Body of pancreas (tissue), 4 donors: ENCODE measurements around the gene HLF. TPM values are rescaled to one million over a fixed set of nuclear protein-coding genes. Genes with fewer than 3 reads are reported as not detected.

ENCODE experiments used
- ATAC-seq: fragments of 150-250 bp; one replicate; pipeline ENCODE4 v1.9.1; 2016
- DNase-seq, 4 donors: peaks; one replicate each; pipeline ENCODE4 v3.0.0-alpha.2; 2019
- H3K27ac ChIP-seq, 4 donors: fragments of 200-600 bp; sonication (generic); 1 replicate in 3 of 4; 2 replicates in 1 of 4; pipeline versions ENCODE4 v1.5.1 to v1.6.1; 2016 to 2019; ENCODE audit warnings: mild to moderate bottlenecking in 1 of 4, mixed read lengths in 1 of 4, moderate library complexity in 1 of 4
- H3K27me3 ChIP-seq, 2 donors: fragments of 200-600 bp; sonication (generic); one replicate each; pipeline ENCODE4 v1.6.0; 2016; ENCODE audit warnings: mild to moderate bottlenecking in 1 of 2
- H3K36me3 ChIP-seq, 2 donors: fragments of 200-600 bp; sonication (generic); replicated peaks in 1 of 2; 2 replicates each; pipeline ENCODE4 v1.5.1; 2016; ENCODE audit warnings: low read depth in 2 of 2; ENCODE audit not compliant: insufficient read depth in 1 of 2
- H3K4me1 ChIP-seq: fragments of 200-600 bp; sonication (generic); one replicate; pipeline ENCODE4 v1.6.0; 2016
- H3K4me3 ChIP-seq, 2 donors: fragments of 200-600 bp; sonication (generic); 1 replicate in 1 of 2; 2 replicates in 1 of 2; pipeline ENCODE4 v1.5.1; 2016 to 2019
- H3K9me3 ChIP-seq, 3 donors: fragments of 200-600 bp; sonication (generic); 1 replicate in 2 of 3; 2 replicates in 1 of 3; pipeline ENCODE4 v1.5.1; 2016
- POLR2A ChIP-seq, 3 donors: fragments of 450-650 bp; IDR thresholded peaks; one replicate each; pipeline ENCODE4 v1.6.1; 2016; ENCODE audit warnings: antibody characterized with exemption in 3 of 3, mild to moderate bottlenecking in 2 of 3
- WGBS, 2 donors: methylation state at CpG; one replicate each; pipeline ENCODE4 v1.1.5; 2017; 5-methylcytosine and 5-hydroxymethylcytosine counted together
- intact Hi-C: fragments of 100-400 bp; cut with DNase I; formaldehyde crosslinking; loops from one replicate; pipeline ENCODE4 v1.15.1; 2023
- total RNA-seq, 2 donors: library from RNA; depleted of rRNA; stranded (reverse); fragments of >200 nt; gene quantifications; one replicate each; pipeline ENCODE4 v1.1.0, GENCODE V29; 2016
- TF ChIP-seq, protein P1 (sequence below), 7 experiments: fragments of 450-650 bp in 4 of 7; fragments of 200-600 bp in 3 of 7; sonication (generic) in 3 of 7; IDR thresholded peaks; one replicate each; pipeline ENCODE4 v1.5.1; 2016 to 2019; ENCODE audit warnings: antibody characterized with exemption in 7 of 7

The HLF gene
- total RNA-seq, 2 donors from 2014 or later, result 4.2 to 4.9 TPM

DNA sequence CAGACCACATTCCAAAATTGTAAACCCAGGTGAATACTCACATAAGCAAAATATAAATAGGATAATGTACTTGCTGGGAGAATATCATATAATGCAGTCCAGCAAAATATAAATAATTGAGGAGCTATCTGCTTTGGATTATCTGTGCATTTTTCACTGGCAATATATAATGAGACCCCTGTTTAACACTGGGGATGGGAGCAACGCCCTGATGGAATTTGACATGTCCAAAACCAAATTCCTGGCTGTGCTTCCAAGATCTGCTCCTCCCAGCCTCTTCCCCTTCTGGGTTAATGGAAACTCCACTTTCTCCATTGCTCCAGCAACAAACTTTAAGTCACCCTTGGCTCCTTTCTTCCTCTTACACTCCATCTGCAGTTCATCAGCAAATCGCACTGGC lies 35.5 kb upstream of the HLF start:
- Histone ChIP-seq H3K4me1 (no peaks in the 10 kb centered on the region), H3K36me3 (no peaks in the 10 kb centered on the region), H3K27ac (no peak overlapping the region), H3K9me3 (no peaks in the 10 kb centered on the region), H3K4me3 (no peak overlapping the region), H3K27me3 (no peaks in the 10 kb centered on the region)
- intact Hi-C loops, result no loop called here
- whole genome bisulfite sequencing, 2 donors, result 72 to 78% methylated on average over 2 of the region's 2 CpGs
- DNase-seq, result no peak
- no peak for TF ChIP-seq POLR2A (IDR thresholded peaks at IDR 0.05)
- TF ChIP-seq, protein P1, sequence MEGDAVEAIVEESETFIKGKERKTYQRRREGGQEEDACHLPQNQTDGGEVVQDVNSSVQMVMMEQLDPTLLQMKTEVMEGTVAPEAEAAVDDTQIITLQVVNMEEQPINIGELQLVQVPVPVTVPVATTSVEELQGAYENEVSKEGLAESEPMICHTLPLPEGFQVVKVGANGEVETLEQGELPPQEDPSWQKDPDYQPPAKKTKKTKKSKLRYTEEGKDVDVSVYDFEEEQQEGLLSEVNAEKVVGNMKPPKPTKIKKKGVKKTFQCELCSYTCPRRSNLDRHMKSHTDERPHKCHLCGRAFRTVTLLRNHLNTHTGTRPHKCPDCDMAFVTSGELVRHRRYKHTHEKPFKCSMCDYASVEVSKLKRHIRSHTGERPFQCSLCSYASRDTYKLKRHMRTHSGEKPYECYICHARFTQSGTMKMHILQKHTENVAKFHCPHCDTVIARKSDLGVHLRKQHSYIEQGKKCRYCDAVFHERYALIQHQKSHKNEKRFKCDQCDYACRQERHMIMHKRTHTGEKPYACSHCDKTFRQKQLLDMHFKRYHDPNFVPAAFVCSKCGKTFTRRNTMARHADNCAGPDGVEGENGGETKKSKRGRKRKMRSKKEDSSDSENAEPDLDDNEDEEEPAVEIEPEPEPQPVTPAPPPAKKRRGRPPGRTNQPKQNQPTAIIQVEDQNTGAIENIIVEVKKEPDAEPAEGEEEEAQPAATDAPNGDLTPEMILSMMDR (IDR thresholded peaks at IDR 0.05), result no peak
- ATAC-seq, result no peak

DNA sequence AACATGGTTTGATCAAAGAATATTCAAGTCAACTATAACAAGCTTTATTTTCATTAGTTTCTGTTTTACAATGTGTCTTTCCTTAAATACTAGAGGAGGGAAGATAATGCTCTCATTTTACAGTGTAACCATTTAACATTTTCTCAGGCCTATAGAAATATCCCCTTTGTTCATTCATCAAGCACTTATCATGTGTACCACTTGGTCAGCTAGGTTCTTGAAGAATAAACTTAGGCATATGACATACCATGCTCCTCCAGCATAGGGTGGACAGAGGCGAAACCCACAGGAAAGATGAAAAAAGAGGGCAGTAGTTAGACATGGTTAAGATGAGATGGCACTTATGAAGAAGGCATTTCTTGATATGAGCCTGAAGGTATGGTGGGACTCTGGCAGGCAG lies 34.0 kb upstream of the HLF start:
- Histone ChIP-seq H3K4me3 (no peak overlapping the region), H3K36me3 (no peaks in the 10 kb centered on the region), H3K4me1 (no peaks in the 10 kb centered on the region), H3K27ac (no peak overlapping the region), H3K27me3 (no peaks in the 10 kb centered on the region), H3K9me3 (no peaks in the 10 kb centered on the region)
- intact Hi-C loops, result no loop called here
- DNase-seq, result no peak
- WGBS, 2 donors, result 75 to 89% methylated on average over 1 of the region's 1 CpG
- ATAC-seq, result no peak
- TF ChIP-seq, protein P1 (IDR thresholded peaks at IDR 0.05), result no peak
- TF ChIP-seq POLR2A (IDR thresholded peaks at IDR 0.05), result no peak

DNA sequence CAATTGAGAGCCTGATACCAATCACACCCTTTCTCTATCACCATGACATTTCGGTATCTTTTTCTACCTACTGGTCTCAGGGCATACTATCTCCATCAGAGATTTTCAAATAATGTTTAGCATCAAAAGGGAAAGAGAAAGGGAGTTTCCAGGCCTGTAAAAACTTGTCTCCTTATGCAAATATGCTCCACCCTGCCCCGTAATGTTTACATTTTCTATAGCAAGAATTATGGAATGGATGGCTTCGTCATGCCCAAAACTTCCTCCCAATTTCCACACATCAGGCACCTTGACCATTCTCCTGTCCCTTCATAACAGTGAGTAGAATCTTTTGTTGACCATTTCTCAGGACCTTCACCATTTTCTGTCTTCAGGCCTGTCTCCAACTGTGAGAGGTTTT lies 30.9 kb upstream of the HLF start:
- WGBS, 2 donors, result 78 to 88% methylated on average over 3 of the region's 3 CpGs
- Histone ChIP-seq H3K27ac (no peak overlapping the region), H3K9me3 (no peaks in the 10 kb centered on the region), H3K4me1 (peaks cover 10% of the 10 kb centered on the region), H3K36me3 (no peaks in the 10 kb centered on the region), H3K4me3 (no peak overlapping the region), H3K27me3 (no peaks in the 10 kb centered on the region)
- intact Hi-C loops, result no loop called here
- DNase-seq, result no peak
- ATAC-seq, result no peak
- no peak for TF ChIP-seq POLR2A (IDR thresholded peaks at IDR 0.05)
- TF ChIP-seq, protein P1 (IDR thresholded peaks at IDR 0.05), result no peak

DNA sequence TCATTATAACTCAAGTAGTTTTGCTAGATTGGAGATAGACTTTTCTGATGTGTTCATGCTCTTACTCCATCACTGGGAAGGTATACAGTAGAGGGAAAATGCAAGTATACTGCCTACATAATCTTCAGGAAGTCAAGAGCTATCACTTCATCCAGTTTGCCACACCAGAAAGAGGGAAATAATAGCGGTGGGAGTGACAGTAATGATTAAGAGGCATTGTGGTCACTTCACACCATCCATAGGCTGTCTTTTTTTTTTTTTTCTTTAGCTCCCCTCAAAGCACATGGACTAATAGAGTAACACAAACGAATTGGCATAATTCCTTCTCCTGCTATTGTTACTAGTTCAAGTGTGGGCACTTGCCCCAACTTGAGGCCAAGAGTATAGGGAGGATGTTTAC lies 28.4 kb upstream of the HLF start:
- H3K27me3 ChIP-seq, result no peaks in the 10 kb centered on the region
- no peak overlapping the region for H3K4me3 ChIP-seq
- no peak overlapping the region for H3K27ac ChIP-seq
- peaks cover 13% of the 10 kb centered on the region for H3K4me1 ChIP-seq
- 68 to 70% methylated on average over 2 of the region's 2 CpGs for WGBS, 2 donors
- H3K36me3 ChIP-seq, result no peaks in the 10 kb centered on the region
- intact Hi-C loops, result no loop called here
- DNase-seq (no peak), ATAC-seq (no peak)
- no peaks in the 10 kb centered on the region for H3K9me3 ChIP-seq
- TF ChIP-seq POLR2A (IDR thresholded peaks at IDR 0.05), result no peak
- TF ChIP-seq, protein P1 (IDR thresholded peaks at IDR 0.05), result no peak

DNA sequence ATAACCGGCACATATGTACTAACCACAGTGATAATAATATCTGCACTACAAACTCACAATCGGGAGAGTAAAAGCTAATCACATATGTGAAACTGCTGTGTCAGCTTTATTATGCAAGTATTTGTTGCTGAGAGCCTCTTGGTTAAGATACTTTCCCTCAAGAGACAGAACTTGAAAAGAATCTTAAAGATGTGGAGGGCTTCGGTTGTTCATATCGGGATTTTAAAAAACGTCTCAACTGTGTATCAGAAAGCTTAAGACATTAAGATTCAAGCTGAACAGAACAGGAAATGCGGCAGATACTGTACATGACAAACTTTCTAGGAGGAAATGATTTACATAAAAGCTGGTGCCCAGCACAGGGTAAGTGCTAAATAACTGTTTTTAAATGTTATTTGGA lies 27.5 kb upstream of the HLF start:
- H3K27me3 ChIP-seq, result no peaks in the 10 kb centered on the region
- intact Hi-C loops, result no loop called here
- no peaks in the 10 kb centered on the region for H3K9me3 ChIP-seq
- WGBS, 2 donors, result 49 to 50% methylated on average over 6 of the region's 6 CpGs
- DNase-seq (no peak), ATAC-seq (no peak)
- H3K4me1 ChIP-seq, result peaks cover 13% of the 10 kb centered on the region
- no peaks in the 10 kb centered on the region for H3K36me3 ChIP-seq
- no peak overlapping the region for H3K27ac ChIP-seq
- TF ChIP-seq POLR2A (IDR thresholded peaks at IDR 0.05), result no peak
- TF ChIP-seq, protein P1 (IDR thresholded peaks at IDR 0.05), result no peak
- no peak overlapping the region for H3K4me3 ChIP-seq
